WTC11 (cell line): Measurements from ENCODE around the gene SKI. TPM values are rescaled to one million over a fixed set of nuclear protein-coding genes. Genes with fewer than 3 reads are reported as not detected.

ENCODE experiments used
- ATAC-seq: fragments of 200-7000 bp; cut with Tn5 transposase; 2 replicates; pipeline ENCODE4 v1.10.0; 2021; ENCODE audit warnings: mild to moderate bottlenecking, moderate library complexity
- CTCF ChIA-PET: fragments of 300-600 bp; sonication (Branson Sonifier 250); formaldehyde crosslinking; loops from one replicate; lab custom pipeline; 2021; ENCODE audit warnings: antibody characterized with exemption; lab: Charles Lee
- POLR2A ChIA-PET: fragments of 350-600 bp; sonication (Branson Sonifier 250); formaldehyde crosslinking; loops from one replicate; lab custom pipeline; 2021; ENCODE audit warnings: antibody characterized with exemption; lab: Charles Lee
- DNase-seq: peaks from one replicate; pipeline ENCODE4 v3.0.0; 2021; ENCODE audit warnings: low spot score
- H3K27ac Mint-ChIP-seq: 2 replicates; pipeline ENCODE4 v1.8.0; 2021; ENCODE audit warnings: mixed read lengths
- H3K27me3 Mint-ChIP-seq: 2 replicates; pipeline ENCODE4 v1.8.0; 2021; ENCODE audit warnings: low read depth, mild to moderate bottlenecking, moderate library complexity, mixed read lengths
- H3K36me3 Mint-ChIP-seq: 2 replicates; pipeline ENCODE4 v1.8.0; 2021; ENCODE audit warnings: mixed read lengths
- H3K4me1 Mint-ChIP-seq: 2 replicates; pipeline ENCODE4 v1.8.0; 2022; ENCODE audit warnings: mixed read lengths
- H3K4me3 Mint-ChIP-seq: 2 replicates; pipeline ENCODE4 v1.8.0; 2021; ENCODE audit warnings: mild to moderate bottlenecking, moderate library complexity, mixed read lengths
- H3K9me3 Mint-ChIP-seq: 2 replicates; pipeline ENCODE4 v1.8.0; 2021; ENCODE audit warnings: mixed read lengths
- ATF1 ChIP-seq: sonication (generic); formaldehyde crosslinking; IDR thresholded peaks from 2 replicates; pipeline ENCODE4 v1.8.1; 2023; ENCODE audit warnings: mild to moderate bottlenecking, moderate library complexity, missing genetic modification reagents
- CTCF ChIP-seq: fragments of 200-600 bp; IDR thresholded peaks from 2 replicates; pipeline ENCODE4 v1.8.0; 2022; ENCODE audit warnings: antibody characterized with exemption
- E2F1 ChIP-seq: sonication (generic); formaldehyde crosslinking; IDR thresholded peaks from 2 replicates; pipeline ENCODE4 v1.8.0; 2022; ENCODE audit warnings: mild to moderate bottlenecking, missing genetic modification reagents
- E2F4 ChIP-seq: sonication (generic); formaldehyde crosslinking; IDR thresholded peaks from 2 replicates; pipeline ENCODE4 v1.8.1; 2022; ENCODE audit warnings: low read depth, mild to moderate bottlenecking, moderate library complexity, missing genetic modification reagents, borderline replicate concordance
- E2F5 ChIP-seq: sonication (generic); formaldehyde crosslinking; IDR thresholded peaks from 2 replicates; pipeline ENCODE4 v1.8.1; 2022; ENCODE audit warnings: mild to moderate bottlenecking, moderate library complexity, missing genetic modification reagents
- EMX1 ChIP-seq: fragments of 250-450 bp; sonication (Bioruptor Pico); IDR thresholded peaks from 2 replicates; pipeline ENCODE4 v1.8.0; 2021; ENCODE audit warnings: mild to moderate bottlenecking
- ESRRA ChIP-seq: sonication (generic); formaldehyde crosslinking; IDR thresholded peaks from 2 replicates; pipeline ENCODE4 v1.8.1; 2022; ENCODE audit warnings: mild to moderate bottlenecking, missing genetic modification reagents, borderline replicate concordance
- FOXJ3 ChIP-seq: sonication (generic); formaldehyde crosslinking; IDR thresholded peaks from 2 replicates; pipeline ENCODE4 v1.9.0; 2021; ENCODE audit warnings: missing genetic modification reagents, mild to moderate bottlenecking, borderline replicate concordance
- FOXP4 ChIP-seq: sonication (generic); formaldehyde crosslinking; IDR thresholded peaks from 2 replicates; pipeline ENCODE4 v1.8.0; 2022; ENCODE audit warnings: mild to moderate bottlenecking, missing genetic modification reagents
- GABPB1 ChIP-seq: sonication (generic); formaldehyde crosslinking; IDR thresholded peaks from 2 replicates; pipeline ENCODE4 v1.8.1; 2023; ENCODE audit warnings: mild to moderate bottlenecking, missing genetic modification reagents
- MXD4 ChIP-seq: fragments of 250-450 bp; sonication (Bioruptor Pico); IDR thresholded peaks from 2 replicates; pipeline ENCODE4 v1.8.0; 2021; ENCODE audit warnings: mild to moderate bottlenecking, moderate library complexity, borderline replicate concordance
- MYBL2 ChIP-seq: sonication (generic); formaldehyde crosslinking; IDR thresholded peaks from 2 replicates; pipeline ENCODE4 v1.8.1; 2023; ENCODE audit warnings: mild to moderate bottlenecking, moderate library complexity, missing genetic modification reagents
- PRDM15 ChIP-seq: sonication (generic); formaldehyde crosslinking; IDR thresholded peaks from 2 replicates; pipeline ENCODE4 v1.8.0; 2022; ENCODE audit warnings: missing genetic modification reagents
- SMAD3 ChIP-seq: sonication (generic); formaldehyde crosslinking; IDR thresholded peaks from 2 replicates; pipeline ENCODE4 v1.8.0; 2022; ENCODE audit warnings: missing genetic modification reagents, mild to moderate bottlenecking, borderline replicate concordance
- TEAD4 ChIP-seq: sonication (generic); formaldehyde crosslinking; IDR thresholded peaks from 2 replicates; pipeline ENCODE4 v1.8.0; 2022; ENCODE audit warnings: mild to moderate bottlenecking, missing genetic modification reagents
- TP53 ChIP-seq: sonication (generic); formaldehyde crosslinking; IDR thresholded peaks from 2 replicates; pipeline ENCODE4 v1.8.1; 2023; ENCODE audit warnings: mild to moderate bottlenecking, missing genetic modification reagents
- USF1 ChIP-seq: sonication (generic); formaldehyde crosslinking; IDR thresholded peaks from 2 replicates; pipeline ENCODE4 v1.8.0; 2022; ENCODE audit warnings: mild to moderate bottlenecking, missing genetic modification reagents
- ZMAT4 ChIP-seq: fragments of 250-450 bp; sonication (Bioruptor Pico); IDR thresholded peaks from 2 replicates; pipeline ENCODE4 v1.9.0; 2021; ENCODE audit warnings: mild to moderate bottlenecking
- ZNF121 ChIP-seq: sonication (generic); formaldehyde crosslinking; IDR thresholded peaks from 2 replicates; pipeline ENCODE4 v1.8.0; 2023; ENCODE audit warnings: missing genetic modification reagents
- ZNF219 ChIP-seq: sonication (generic); formaldehyde crosslinking; IDR thresholded peaks from 2 replicates; pipeline ENCODE4 v1.8.0; 2023; ENCODE audit warnings: missing genetic modification reagents, mild to moderate bottlenecking, borderline replicate concordance
- ZNF263 ChIP-seq: sonication (generic); formaldehyde crosslinking; IDR thresholded peaks from 2 replicates; pipeline ENCODE4 v1.8.1; 2022; ENCODE audit warnings: low read depth, mild to moderate bottlenecking, moderate library complexity, missing genetic modification reagents
- ZSCAN18 ChIP-seq: fragments of 250-450 bp; sonication (Bioruptor Pico); IDR thresholded peaks from 2 replicates; pipeline ENCODE4 v2.1.2; 2022; ENCODE audit warnings: mild to moderate bottlenecking, moderate library complexity
- total RNA-seq: library from RNA; stranded (reverse); gene quantifications from 3 replicates; pipeline ENCODE4 v1.2.3, GENCODE V29; 2021

Gene SKI
- total RNA-seq, 1 experiment from 2014 or later, result 88.6 TPM

- no peak for DNase-seq
- CTCF ChIA-PET, result interaction anchor here (1.2 kb wide), 1 partner anchor 14 kb away, joined by 3 read pairs; no protein-coding TSS in a partner anchor
- H3K4me3 Mint-ChIP-seq, result no peak overlapping the region
- peaks cover 11% of the 10 kb centered on the region for H3K36me3 Mint-ChIP-seq
- no peak for ATAC-seq
- POLR2A ChIA-PET, result interaction anchor here (1.0 kb wide), 1 partner anchor 55 kb away, joined by 3 read pairs; no protein-coding TSS in a partner anchor
- TF ChIP-seq PRDM15 (CRISPR knock-in tag), result no peak
- no peak for TF ChIP-seq E2F4 (CRISPR knock-in tag)
- no peak for TF ChIP-seq ZNF219 (CRISPR knock-in tag)
- no peak for TF ChIP-seq SMAD3
- TF ChIP-seq FOXJ3 (CRISPR knock-in tag), result no peak
- TF ChIP-seq MYBL2 (CRISPR knock-in tag), result no peak
- TF ChIP-seq E2F5 (CRISPR knock-in tag), result no peak
- H3K4me1 Mint-ChIP-seq, result peaks cover 58% of the 10 kb centered on the region
- no peaks in the 10 kb centered on the region for H3K27me3 Mint-ChIP-seq
- H3K27ac Mint-ChIP-seq, result peak overlapping the region; percentile 57; the same call in 1 of the 2 replicates
- peaks cover 4% of the 10 kb centered on the region for H3K9me3 Mint-ChIP-seq
Observed at GRCh38 chr1:2251786-2252185, 23.7 kb downstream of the SKI start.

- peaks cover 11% of the 10 kb centered on the region for H3K36me3 Mint-ChIP-seq
- H3K27me3 Mint-ChIP-seq, result no peaks in the 10 kb centered on the region
- CTCF ChIA-PET, result interaction anchor here (1.2 kb wide), 1 partner anchor 15 kb away, joined by 3 read pairs; no protein-coding TSS in a partner anchor
- H3K9me3 Mint-ChIP-seq, result peaks cover 4% of the 10 kb centered on the region
- H3K27ac Mint-ChIP-seq, result peak overlapping the region; percentile 94
- TF ChIP-seq ESRRA (CRISPR knock-in tag), result no peak
- TF ChIP-seq USF1 (CRISPR knock-in tag), result no peak
- no peak for TF ChIP-seq ZSCAN18
- no peak for TF ChIP-seq CTCF
- TF ChIP-seq TP53 (CRISPR knock-in tag), result no peak
- no peak for TF ChIP-seq GABPB1 (CRISPR knock-in tag)
- no peak for TF ChIP-seq ZNF263
- TF ChIP-seq ZNF121 (CRISPR knock-in tag), result no peak
- TF ChIP-seq ATF1 (CRISPR knock-in tag), result no peak
- TF ChIP-seq TEAD4 (CRISPR knock-in tag), result no peak
- TF ChIP-seq MXD4 (CRISPR knock-in tag), result no peak
- TF ChIP-seq E2F1, result no peak
- TF ChIP-seq EMX1, result no peak
- no peak for TF ChIP-seq FOXP4 (CRISPR knock-in tag)
- no peak for TF ChIP-seq ZMAT4 (CRISPR knock-in tag)
- TF ChIP-seq, all 79 proteins: peak for 0
- Mint-ChIP-seq H3K4me3 (no peak overlapping the region), H3K4me1 (peaks cover 56% of the 10 kb centered on the region)
- DNase-seq, result no peak
- POLR2A ChIA-PET, result interaction anchor here (1.0 kb wide), 1 partner anchor 55 kb away, joined by 3 read pairs; no protein-coding TSS in a partner anchor
- ATAC-seq, result no peak
Observed at GRCh38 chr1:2252423-2252822, 24.3 kb downstream of the SKI start.
